HG02642 (cell line): ENCODE results near the gene KIF18B.

Source experiments
- ATAC-seq: cut with Tn5 transposase; IDR thresholded peaks from one replicate; pipeline ENCODE4 v1.9.1; 2021; ENCODE audit warnings: mild to moderate bottlenecking; ENCODE audit not compliant: unreplicated experiment, poor library complexity

Gene KIF18B

GRCh38 chr17:44921122-44921882 is 26.3 kb downstream of the KIF18B start:
- ATAC-seq: no peak

- peak; percentile 3 for ATAC-seq
Measured at GRCh38 chr17:44920565-44920940, 27.0 kb downstream of the KIF18B start.

- peak; percentile 67 for ATAC-seq
Measured at GRCh38 chr17:44919885-44920564, 27.5 kb downstream of the KIF18B start.

- no peak for ATAC-seq
Measured at GRCh38 chr17:44919411-44919810, 28.2 kb downstream of the KIF18B start.

DNA sequence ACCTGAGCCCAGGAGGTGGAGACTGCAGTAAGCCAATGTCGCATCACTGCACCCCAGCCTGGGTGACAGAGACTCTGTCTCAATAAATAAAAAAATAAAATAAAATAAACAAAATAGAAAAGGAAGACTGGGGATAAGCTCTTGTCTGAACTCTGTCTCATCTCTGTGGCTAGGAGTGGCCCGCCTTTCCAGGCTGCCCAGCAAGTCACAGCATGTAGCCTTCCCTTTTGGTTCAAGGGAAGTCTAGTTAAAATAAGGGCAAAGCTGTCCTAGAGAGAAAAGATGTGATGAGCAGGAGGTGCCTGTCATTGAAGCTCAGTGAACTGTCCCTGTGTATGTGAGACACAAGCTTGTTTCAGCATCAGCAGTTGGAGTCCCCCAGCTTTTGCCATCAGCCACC is 29.6 kb downstream of the KIF18B start:
- no peak for ATAC-seq

- ATAC-seq: no peak
Measured at GRCh38 chr17:44917456-44917855, 30.1 kb downstream of the KIF18B start.

DNA sequence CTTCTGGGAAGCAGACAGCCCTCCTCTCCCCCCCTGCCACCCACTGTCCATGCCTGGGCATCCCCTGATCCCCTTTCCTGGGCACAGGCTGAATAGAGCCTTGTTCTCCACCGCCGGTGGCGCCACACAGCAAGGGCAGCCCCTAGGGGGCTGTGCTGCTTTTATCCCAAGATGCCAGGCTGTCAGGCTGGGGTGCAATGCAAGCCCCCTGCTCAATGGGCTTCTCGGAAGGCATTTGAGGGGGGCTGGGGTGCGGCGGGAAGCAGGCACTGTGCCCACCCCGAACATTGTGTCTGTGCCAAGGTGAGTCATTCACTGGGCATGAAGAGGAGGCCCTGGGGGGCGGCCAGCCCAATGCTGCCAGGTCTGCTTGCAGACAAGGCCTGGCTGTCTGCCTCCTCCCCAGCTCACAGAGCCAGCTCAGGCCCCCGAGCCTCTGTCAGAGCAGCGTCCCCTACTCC is 30.8 kb downstream of the KIF18B start:
- ATAC-seq: no peak

GRCh38 chr17:44915862-44916780 is 31.5 kb downstream of the KIF18B start:
- ATAC-seq: no peak

DNA sequence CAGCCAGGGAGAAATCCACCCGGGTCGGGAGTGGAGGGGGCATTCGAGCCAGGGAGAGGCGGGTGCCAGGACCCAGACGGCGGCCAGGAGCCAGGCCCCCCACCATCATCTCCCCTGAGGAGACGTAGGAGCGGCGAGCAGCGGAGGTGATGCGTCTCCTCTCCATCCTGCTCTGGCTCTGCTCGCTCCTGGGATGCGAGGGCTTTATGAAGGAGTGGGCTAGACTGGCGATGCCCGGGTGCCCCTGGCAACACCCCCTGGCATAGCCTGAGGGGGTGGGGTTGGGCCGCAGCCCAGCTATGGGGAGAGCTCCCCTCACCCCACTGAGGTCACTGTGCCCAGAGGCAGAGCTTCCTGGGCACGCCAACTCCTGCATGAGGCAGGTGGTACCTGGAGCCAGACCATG is 32.2 kb downstream of the KIF18B start, which contains the start of gene GFAP:
Gene GFAP (minus strand): TSS at position 180 of the 406 bp plus-strand sequence. CDS start 14 bp downstream, at position 166.
- no peak for ATAC-seq

- ATAC-seq: no peak
Measured at GRCh38 chr17:44914698-44915271, 32.8 kb downstream of the KIF18B start.

- ATAC-seq: no peak
Measured at GRCh38 chr17:44914148-44914547, 33.4 kb downstream of the KIF18B start.

- ATAC-seq: no peak
Measured at GRCh38 chr17:44913676-44914075, 33.9 kb downstream of the KIF18B start.

- no peak for ATAC-seq
Measured at GRCh38 chr17:44912763-44913544, 34.6 kb downstream of the KIF18B start.

GRCh38 chr17:44911133-44912001 is 36.2 kb downstream of the KIF18B start:
- no peak for ATAC-seq

- no peak for ATAC-seq
Measured at GRCh38 chr17:44910231-44911106, 37.1 kb downstream of the KIF18B start.

DNA sequence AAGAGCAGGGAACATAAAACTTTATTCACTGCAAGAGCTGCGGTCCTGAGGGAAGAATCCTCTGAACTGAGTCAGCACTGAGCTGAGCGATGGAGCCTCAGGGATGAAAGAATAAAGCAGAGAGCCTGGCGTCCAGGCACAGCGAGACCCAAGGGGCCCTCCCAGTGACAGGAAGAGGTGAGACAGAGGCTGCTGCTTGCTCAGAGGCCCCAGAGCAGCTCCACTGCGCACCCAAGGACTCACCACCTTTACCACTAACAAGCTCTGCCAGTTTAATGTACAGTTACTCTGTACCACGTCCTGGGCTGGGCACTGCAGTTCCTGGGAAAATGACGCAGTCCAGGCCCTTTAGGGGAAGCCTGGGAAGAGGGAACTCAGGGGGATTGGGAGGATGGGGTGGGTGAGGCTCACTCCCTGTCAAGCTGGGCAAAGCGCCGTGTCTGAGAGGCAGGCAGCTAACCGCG is 37.9 kb downstream of the KIF18B start:
- no peak for ATAC-seq

DNA sequence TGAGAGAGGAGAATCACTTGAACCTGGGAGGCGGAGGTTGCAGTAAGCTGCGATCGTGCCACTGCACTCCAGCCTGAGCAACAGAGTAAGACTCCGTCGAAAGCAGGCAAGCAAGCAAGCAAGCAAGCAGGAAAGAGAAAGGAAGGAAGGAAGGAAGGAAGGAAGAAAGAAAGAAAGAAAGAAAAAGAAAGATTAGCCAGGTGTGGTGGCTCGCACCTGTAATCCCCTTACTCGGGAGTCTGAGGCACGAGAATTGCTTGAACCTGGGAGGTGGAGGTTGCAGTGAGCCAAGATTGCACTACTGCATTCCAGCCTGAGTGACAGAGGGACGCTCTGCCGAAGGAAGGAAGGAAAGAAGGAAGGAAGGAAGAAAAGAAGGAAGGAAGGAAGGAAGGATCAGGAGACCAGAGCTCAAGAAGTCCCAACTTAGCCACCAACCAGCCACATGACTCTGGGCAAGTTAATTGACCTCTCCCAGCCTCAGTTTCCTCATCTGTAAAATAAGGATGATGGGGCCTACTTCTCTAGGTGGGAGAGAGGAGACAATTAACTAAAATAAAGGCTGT is 38.7 kb downstream of the KIF18B start:
- ATAC-seq: no peak
